Mononuclear cell (primary cell): Measurements from ENCODE around the gene HTR3D. TPM values are rescaled to one million over a fixed set of nuclear protein-coding genes. Genes with fewer than 3 reads are reported as not detected.
"Not testable (repeated sequence)": the region's sequence is repeated elsewhere in the genome, so short reads cannot be mapped to it uniquely, and the experiment has no call there.

ENCODE experiments used
- H3K27me3 ChIP-seq: 2 replicates; pipeline ENCODE4 v1.6.0; 2011; ENCODE audit warnings: low read length, control low read depth; ENCODE audit not compliant: insufficient read depth
- H3K4me1 ChIP-seq: 2 replicates; pipeline ENCODE4 v1.5.1; 2011; ENCODE audit warnings: mild to moderate bottlenecking, low read length, control low read depth; ENCODE audit not compliant: insufficient read depth
- H3K4me3 ChIP-seq: 2 replicates; pipeline ENCODE4 v1.5.1; 2011; ENCODE audit warnings: mild to moderate bottlenecking, low read length, moderate library complexity
- H3K9me3 ChIP-seq: 2 replicates; pipeline ENCODE4 v1.5.1; 2011; ENCODE audit warnings: low read depth, mild to moderate bottlenecking, control low read depth, low read length
- total RNA-seq: library from RNA; depleted of rRNA; stranded (reverse); fragments of >200 nt; gene quantifications from one replicate; pipeline ENCODE4 v1.2.3, GENCODE V29; 2012

HTR3D gene
- total RNA-seq, 1 donor, result not detected

GRCh38 chr3:184008161-184008560, 23.4 kb upstream of the HTR3D start:
- H3K4me1 ChIP-seq, result peaks cover 26% of the 10 kb centered on the region

GRCh38 chr3:184011230-184011876, 20.2 kb upstream of the HTR3D start:
- Histone ChIP-seq H3K9me3 (no peaks in the 10 kb centered on the region), H3K4me3 (no peak overlapping the region), H3K4me1 (peaks cover 12% of the 10 kb centered on the region), H3K27me3 (no peaks in the 10 kb centered on the region)

More at GRCh38 chr3:184008161-184008560, 23.4 kb upstream of the HTR3D start:
- Histone ChIP-seq H3K9me3 (no peaks in the 10 kb centered on the region), H3K4me3 (no peak overlapping the region), H3K27me3 (no peaks in the 10 kb centered on the region)

- Histone ChIP-seq H3K27me3 (no peaks in the 10 kb centered on the region), H3K9me3 (no peaks in the 10 kb centered on the region), H3K4me3 (no peak overlapping the region), H3K4me1 (peaks cover 14% of the 10 kb centered on the region)
Observed at GRCh38 chr3:184011937-184012889, 19.3 kb upstream of the HTR3D start.

- Histone ChIP-seq H3K4me1 (peaks cover 14% of the 10 kb centered on the region), H3K9me3 (no peaks in the 10 kb centered on the region), H3K4me3 (no peak overlapping the region), H3K27me3 (no peaks in the 10 kb centered on the region)
Observed at GRCh38 chr3:184015381-184016019, 16.0 kb upstream of the HTR3D start.

- Histone ChIP-seq H3K27me3 (no peaks in the 10 kb centered on the region), H3K4me3 (no peak overlapping the region), H3K9me3 (no peaks in the 10 kb centered on the region), H3K4me1 (peaks cover 17% of the 10 kb centered on the region)
Observed at GRCh38 chr3:184016169-184016570, 15.4 kb upstream of the HTR3D start.

GRCh38 chr3:184016811-184017671, 14.5 kb upstream of the HTR3D start:
- no peaks in the 10 kb centered on the region for H3K9me3 ChIP-seq
- peaks cover 26% of the 10 kb centered on the region for H3K4me1 ChIP-seq
- H3K27me3 ChIP-seq, result no peaks in the 10 kb centered on the region
- peak overlapping the region; percentile 97 for H3K4me3 ChIP-seq

DNA sequence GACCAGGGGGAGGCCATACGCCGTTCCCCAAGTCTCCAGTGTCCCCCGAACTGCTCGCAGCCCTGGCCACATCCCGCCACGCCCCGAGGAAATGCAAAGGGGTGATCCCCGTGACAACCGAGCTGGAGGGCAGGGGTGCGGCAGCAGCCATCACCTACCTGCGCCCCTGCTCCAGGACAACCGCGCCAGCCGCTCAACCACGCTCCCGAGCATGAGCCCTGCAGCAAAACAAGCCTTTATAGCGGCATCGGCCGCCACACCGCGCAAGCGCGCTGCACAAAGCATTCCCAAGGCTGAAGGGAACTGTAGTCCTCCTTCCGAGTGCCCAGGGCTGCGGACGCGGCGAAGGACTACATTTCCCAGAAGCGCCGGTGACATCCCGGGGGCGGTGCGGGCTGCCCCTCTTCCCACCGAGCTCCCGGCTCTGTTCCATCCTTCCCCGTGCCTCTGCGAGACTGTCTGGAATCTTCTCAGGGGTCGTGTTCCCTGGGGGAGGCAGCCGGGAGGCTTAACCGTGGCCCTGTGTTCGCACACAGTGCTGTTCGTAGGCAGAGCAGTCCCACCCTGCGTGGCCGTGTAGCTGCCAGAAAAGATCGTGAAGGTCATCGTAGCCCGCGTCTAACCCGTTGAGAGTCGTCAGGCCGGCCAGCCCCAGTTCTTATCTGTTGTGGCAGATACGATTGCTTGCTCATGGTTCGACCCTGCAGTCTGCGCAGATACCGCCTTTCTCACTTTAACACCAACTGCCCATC, 13.7 kb upstream of the HTR3D start, which contains the start of gene ABCC5:
Gene ABCC5 (minus strand): TSS at position 213 of the 752 bp plus-strand sequence. CDS start 3,492 bp downstream, outside the sequence.
- no peaks in the 10 kb centered on the region for H3K9me3 ChIP-seq
- peaks cover 34% of the 10 kb centered on the region for H3K4me1 ChIP-seq
- H3K27me3 ChIP-seq, result no peaks in the 10 kb centered on the region
- peak within 1 kb of the TSS; percentile 97 for H3K4me3 ChIP-seq

- Histone ChIP-seq H3K27me3 (no peaks in the 10 kb centered on the region), H3K4me3 (peak overlapping the region; percentile 97), H3K9me3 (no peaks in the 10 kb centered on the region), H3K4me1 (peaks cover 37% of the 10 kb centered on the region)
Observed at GRCh38 chr3:184018424-184018973, 13.0 kb upstream of the HTR3D start.

DNA sequence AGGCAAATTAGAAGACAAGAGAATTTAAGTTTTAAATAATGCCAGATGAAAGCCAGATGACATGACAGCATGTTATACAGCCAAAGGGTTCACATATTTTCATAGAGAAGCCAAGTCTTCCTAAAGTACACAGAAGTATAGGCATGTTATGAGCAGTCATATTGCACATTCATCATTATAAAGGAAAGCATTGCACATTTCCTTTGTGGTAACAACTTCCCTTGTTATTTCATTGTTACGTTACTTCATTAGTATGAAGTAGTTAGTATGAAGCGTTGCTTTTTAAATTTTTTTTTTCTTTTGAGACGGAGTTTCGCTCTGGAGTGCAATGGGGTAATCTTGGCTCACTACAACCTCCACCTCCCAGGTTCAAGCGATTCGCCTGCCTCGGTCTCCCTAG, 9.2 kb upstream of the HTR3D start:
- no peaks in the 10 kb centered on the region for H3K9me3 ChIP-seq
- no peaks in the 10 kb centered on the region for H3K27me3 ChIP-seq
- H3K4me3 ChIP-seq, result peak overlapping the region; percentile 6
- H3K4me1 ChIP-seq, result peaks cover 29% of the 10 kb centered on the region

- H3K27me3 ChIP-seq, H3K9me3 ChIP-seq, H3K4me3 ChIP-seq: not testable (repeated sequence)
- peaks cover 23% of the 10 kb centered on the region for H3K4me1 ChIP-seq
Observed at GRCh38 chr3:184025256-184025655, 6.3 kb upstream of the HTR3D start.

GRCh38 chr3:184028275-184028890, 3.2 kb upstream of the HTR3D start:
- H3K4me3 ChIP-seq, H3K27me3 ChIP-seq, H3K4me1 ChIP-seq, H3K9me3 ChIP-seq: not testable (repeated sequence)

DNA sequence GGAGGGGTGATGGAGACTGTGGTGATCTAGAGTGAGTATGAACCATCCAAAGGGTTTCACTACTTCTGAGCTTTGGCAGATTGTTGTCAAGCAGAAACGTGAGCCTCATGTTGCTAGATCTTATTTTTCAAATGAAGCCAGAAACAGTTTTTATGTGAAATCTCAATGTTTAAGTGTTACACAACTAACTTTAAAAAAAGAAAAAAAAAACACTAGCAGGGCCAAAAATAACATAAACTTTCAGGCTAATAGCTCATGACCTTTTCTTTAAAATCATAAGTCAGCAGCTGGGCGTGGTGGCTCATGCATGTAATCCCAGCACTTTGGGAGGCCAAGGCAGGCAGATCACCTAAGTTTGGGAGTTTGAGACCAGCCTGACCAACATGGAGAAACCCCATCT, 2.1 kb upstream of the HTR3D start:
- no peaks in the 10 kb centered on the region for H3K4me1 ChIP-seq
- H3K9me3 ChIP-seq, result no peaks in the 10 kb centered on the region
- no peaks in the 10 kb centered on the region for H3K27me3 ChIP-seq
- H3K4me3 ChIP-seq, result no peak overlapping the region

DNA sequence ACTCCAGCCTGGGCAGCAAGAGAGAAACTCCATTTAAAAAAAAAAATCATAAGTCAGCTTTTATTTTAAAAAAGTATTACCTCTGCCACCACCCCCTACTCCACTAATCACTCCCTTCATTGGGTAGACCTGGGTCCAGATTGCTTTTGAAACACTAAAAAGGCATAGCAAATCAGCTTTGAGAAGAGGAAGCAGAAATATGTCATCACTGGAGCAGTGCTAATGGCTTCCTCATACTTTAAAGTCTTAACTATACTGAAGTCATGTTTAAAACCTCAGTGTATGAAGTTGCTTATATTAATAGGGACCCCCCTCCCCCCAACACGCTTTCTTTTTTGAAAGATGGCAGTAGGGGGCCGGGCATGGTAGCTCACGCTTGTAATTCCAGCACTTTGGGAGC, 1.0 kb upstream of the HTR3D start:
- no peak overlapping the region for H3K4me3 ChIP-seq
- H3K27me3 ChIP-seq, result no peaks in the 10 kb centered on the region
- H3K9me3 ChIP-seq, result no peaks in the 10 kb centered on the region
- H3K4me1 ChIP-seq, result no peaks in the 10 kb centered on the region
